MCF 10A (cell line): ENCODE results near the gene CLDN9. TPM values are rescaled to one million over a fixed set of nuclear protein-coding genes. Genes with fewer than 3 reads are reported as not detected.

Experiments used
- BruUV-seq: library from RNA; stranded (reverse); fragments of 400-500 nt; replicated peaks from 2 replicates; lab custom pipeline; 2021; lab: Mats Ljungman, UMichigan
- CTCF ChIA-PET: fragments of 300-600 bp; sonication (Branson Sonifier 250); formaldehyde crosslinking; extraction: SDS; loops from one replicate; lab custom pipeline; 2021; ENCODE audit warnings: antibody characterized with exemption, inconsistent platforms; lab: Yijun Ruan, JAX
- POLR2A ChIA-PET: fragments of 300-600, 350-650 bp; sonication (Branson Sonifier 250); formaldehyde crosslinking; extraction: SDS; loops from one replicate; lab custom pipeline; 2020; ENCODE audit warnings: antibody characterized with exemption, inconsistent platforms; lab: Yijun Ruan, JAX
- DNase-seq: peaks from one replicate; pipeline ENCODE4 v3.0.0-alpha.2; 2018; ENCODE audit not compliant: unreplicated experiment
- H3K27ac Mint-ChIP-seq: one replicate; pipeline ENCODE4 v1.8.0; 2022; ENCODE audit warnings: mild to moderate bottlenecking, low read depth, mixed read lengths; ENCODE audit not compliant: unreplicated experiment
- H3K27me3 Mint-ChIP-seq: one replicate; pipeline ENCODE4 v1.8.0; 2022; ENCODE audit warnings: mixed read lengths; ENCODE audit not compliant: insufficient read depth, unreplicated experiment
- H3K36me3 Mint-ChIP-seq: one replicate; pipeline ENCODE4 v1.8.0; 2022; ENCODE audit warnings: mild to moderate bottlenecking, moderate library complexity, mixed read lengths; ENCODE audit not compliant: insufficient read depth, unreplicated experiment
- H3K4me1 Mint-ChIP-seq: one replicate; pipeline ENCODE4 v1.8.0; 2022; ENCODE audit warnings: mixed read lengths; ENCODE audit not compliant: insufficient read depth, unreplicated experiment
- H3K4me3 Mint-ChIP-seq: one replicate; pipeline ENCODE4 v1.8.0; 2022; ENCODE audit warnings: mild to moderate bottlenecking, moderate library complexity, mixed read lengths; ENCODE audit not compliant: unreplicated experiment
- H3K9me3 Mint-ChIP-seq: one replicate; pipeline ENCODE4 v1.8.0; 2022; ENCODE audit warnings: mixed read lengths; ENCODE audit not compliant: unreplicated experiment
- CTCF ChIP-seq: fragments of 200-600 bp; IDR thresholded peaks from one replicate; pipeline ENCODE4 v1.8.0; 2022; ENCODE audit warnings: antibody characterized with exemption, mild to moderate bottlenecking; ENCODE audit not compliant: unreplicated experiment
- intact Hi-C: fragments of 100-400 bp; cut with micrococcal nuclease; formaldehyde crosslinking; loops from 2 replicates; pipeline ENCODE4 v1.14.1; 2022
- total RNA-seq: library from RNA; stranded (reverse); gene quantifications from 2 replicates; pipeline ENCODE4 v1.2.3, GENCODE V29; 2022

CLDN9 gene
- total RNA-seq, 1 experiment from 2014 or later = 0.44 TPM

- Mint-ChIP-seq H3K27me3 (no peaks in the 10 kb centered on the region), H3K4me3 (peak overlapping the region; percentile 82), H3K4me1 (peaks cover 23% of the 10 kb centered on the region), H3K9me3 (no peaks in the 10 kb centered on the region), H3K36me3 (peaks cover 43% of the 10 kb centered on the region), H3K27ac (peak overlapping the region; percentile 94)
- no peak for TF ChIP-seq CTCF
- ChIA-PET POLR2A (interaction anchor here (0.6 to 5.0 kb wide), 19 partner anchors 12 to 1266 kb away, joined by 3 to 41 read pairs (median 5); partner anchors contain the start of genes BICDL2, FLYWCH1, FLYWCH2 and KREMEN2), CTCF (interaction anchor here (0.6 to 5.1 kb wide), 9 partner anchors 9 to 107 kb away, joined by 3 to 28 read pairs (median 4); no protein-coding TSS in a partner anchor)
- intact Hi-C loops = no loop called here
- no TSS peak for BruUV-seq
- DNase-seq = peak; percentile 53
Measured at GRCh38 chr16:3022684-3023414, 10.1 kb downstream of the CLDN9 start.

GRCh38 chr16:3023415-3023668, 10.6 kb downstream of the CLDN9 start:
- peak overlapping the region; percentile 94 for H3K27ac Mint-ChIP-seq
- peaks cover 48% of the 10 kb centered on the region for H3K36me3 Mint-ChIP-seq
- intact Hi-C loops = no loop called here
- POLR2A ChIA-PET = interaction anchor here (0.9 to 5.0 kb wide), 9 partner anchors 12 to 135 kb away, joined by 3 to 30 read pairs (median 5); partner anchors contain the start of genes FLYWCH1 and ZNF213
- H3K27me3 Mint-ChIP-seq = no peaks in the 10 kb centered on the region
- BruUV-seq = no TSS peak
- CTCF ChIA-PET = interaction anchor here (1.1 to 3.9 kb wide), 3 partner anchors 8 to 107 kb away, joined by 4 to 18 read pairs (median 5); no protein-coding TSS in a partner anchor
- no peak for TF ChIP-seq CTCF
- peak; percentile 73 for DNase-seq
- H3K9me3 Mint-ChIP-seq = no peaks in the 10 kb centered on the region
- peak overlapping the region; percentile 82 for H3K4me3 Mint-ChIP-seq
- peaks cover 23% of the 10 kb centered on the region for H3K4me1 Mint-ChIP-seq

- intact Hi-C loops = no loop called here
- H3K27ac Mint-ChIP-seq = peak within 1 kb of the TSS; percentile 94
- peak; percentile 98 for DNase-seq
- H3K27me3 Mint-ChIP-seq = no peaks in the 10 kb centered on the region
- no peak for TF ChIP-seq CTCF
- CTCF ChIA-PET = interaction anchor here (0.6 to 3.9 kb wide), 4 partner anchors 8 to 142 kb away, joined by 4 to 18 read pairs (median 4); no protein-coding TSS in a partner anchor
- no peaks in the 10 kb centered on the region for H3K9me3 Mint-ChIP-seq
- POLR2A ChIA-PET = interaction anchor here (0.9 to 5.0 kb wide), 10 partner anchors 11 to 134 kb away, joined by 3 to 30 read pairs (median 5); partner anchors contain the start of genes FLYWCH1 and ZNF213
- H3K4me1 Mint-ChIP-seq = peaks cover 23% of the 10 kb centered on the region
- peak within 1 kb of the TSS; percentile 82 for H3K4me3 Mint-ChIP-seq
- BruUV-seq = no TSS peak
- peaks cover 50% of the 10 kb centered on the region for H3K36me3 Mint-ChIP-seq
Measured at GRCh38 chr16:3023669-3024478, 11.2 kb downstream of the CLDN9 start, which contains the start of the genes HCFC1R1 and THOC6. TSS of gene HCFC1R1 (minus strand) at chr16:3023942. CDS start at chr16:3023941, 1 bp downstream. TSS of gene THOC6 (plus strand) at chr16:3024035. CDS start at chr16:3024327, 292 bp downstream.
